Measurements from ENCODE around the gene LONRF3. TPM values are rescaled to one million over a fixed set of nuclear protein-coding genes. Genes with fewer than 3 reads are reported as not detected.

LONRF3 gene
- total RNA-seq (1.2 and 1.7 TPM in 2 replicates), polyA plus RNA-seq (0.07 and 0.13 TPM in 2 replicates), polyA minus RNA-seq (2.1 and 2.4 TPM in 2 replicates)
- 0.30 TPM for total RNA-seq (2013)

DNA sequence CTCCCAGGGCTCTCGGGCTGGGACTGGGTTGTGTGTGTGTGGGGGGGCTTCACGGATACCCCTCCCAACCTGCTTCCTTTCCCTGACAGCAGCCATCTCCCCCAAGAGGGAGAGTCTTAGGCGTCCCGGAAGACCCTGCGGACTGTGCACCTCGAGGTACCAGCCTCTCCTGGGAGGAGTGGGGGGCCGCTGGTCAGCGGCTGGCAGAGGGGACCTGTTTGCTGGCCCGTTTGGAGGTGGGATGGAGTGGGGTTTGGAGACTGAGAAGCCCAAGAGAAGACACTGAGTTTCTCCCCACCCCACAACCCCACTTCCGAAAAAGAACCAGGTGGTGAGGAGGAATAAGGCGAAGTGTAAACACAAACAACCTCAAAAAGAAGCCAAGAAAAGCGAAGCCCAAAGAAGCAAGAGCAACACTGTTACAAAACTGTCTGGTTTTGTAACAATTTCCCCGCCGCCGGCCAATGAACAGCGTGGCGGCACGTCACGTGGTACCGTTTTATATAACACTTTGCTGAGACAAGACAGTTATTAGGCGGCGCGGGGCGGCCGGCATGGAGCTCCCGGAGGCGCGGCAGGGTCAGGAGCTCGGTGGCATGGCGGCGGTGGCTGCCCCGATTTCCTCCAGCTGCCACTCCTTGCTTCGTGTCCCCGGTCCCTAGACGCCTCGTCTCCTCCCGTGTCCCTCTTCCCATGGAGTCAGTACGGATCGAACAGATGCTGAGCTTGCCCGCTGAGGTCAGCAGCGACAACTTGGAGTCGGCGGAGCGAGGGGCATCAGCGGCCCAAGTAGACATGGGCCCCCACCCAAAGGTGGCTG, at the start of gene LONRF3:
TSS of gene LONRF3 (plus strand) at position 531 of the 820 bp plus-strand sequence. CDS start at position 694, 163 bp downstream.
- Histone ChIP-seq H3K4me3 (ENCODE audit: control extremely low read depth in 1 of 5, extremely low read depth in 1 of 5, insufficient read depth in 1 of 5, low read depth in 2 of 5, low read length in 4 of 5) (peak within 1 kb of the TSS; percentile 14 to 64 (median 51)), H3K27ac (ENCODE audit: low read length in 2 of 2) (no peak within 1 kb of the TSS), H3K4me2 (replicated peaks; ENCODE audit: low read depth, low read length, poor library complexity, severe bottlenecking) (peak within 1 kb of the TSS; percentile 93), H3K27me3 (replicated peaks in 1 of 4; ENCODE audit: control extremely low read depth in 1 of 4, control insufficient read depth in 3 of 4, insufficient read depth in 4 of 4, low read length in 3 of 4) (peaks cover 0 to 52% (median 15%) of the 10 kb centered on the region in 4 experiments), H3K4me1 (ENCODE audit: control insufficient read depth in 2 of 2, insufficient read depth in 2 of 2, low read length in 2 of 2) (peaks cover 19 to 31% of the 10 kb centered on the region in 2 donors), H4K20me1 (ENCODE audit: control insufficient read depth, insufficient read depth, low read length, poor library complexity, severe bottlenecking) (no peaks in the 10 kb centered on the region), H3K9me3 (ENCODE audit: control extremely low read depth in 1 of 3, control insufficient read depth in 2 of 3, insufficient read depth in 1 of 3, low read length in 2 of 3) (peaks cover 0 to 3% (median 0%) of the 10 kb centered on the region in 3 donors), H2AFZ (ENCODE audit: insufficient read depth, low read depth, low read length, poor library complexity, severe bottlenecking) (peak within 1 kb of the TSS; percentile 73), H3K9ac (ENCODE audit: low read length) (peak within 1 kb of the TSS; percentile 72), H3K36me3 (replicated peaks in 1 of 2; ENCODE audit: control extremely low read depth in 1 of 2, control insufficient read depth in 1 of 2, extremely low read depth in 1 of 2, insufficient read depth in 2 of 2, low read length in 1 of 2) (no peaks in the 10 kb centered on the region), H3K79me2 (ENCODE audit: control insufficient read depth, insufficient read depth, low read length) (no peaks in the 10 kb centered on the region)
- no peaks in the 10 kb centered on the region for H3K9me3 Mint-ChIP-seq (ENCODE audit: insufficient read depth)
- ChIA-PET POLR2A (no interaction called here), CTCF (interaction anchor here (1.0 to 2.5 kb wide), 5 partner anchors 31 to 131 kb away, joined by 3 to 7 read pairs (median 5); no protein-coding TSS in a partner anchor)
- H3K27me3 Mint-ChIP-seq: peaks cover 18% of the 10 kb centered on the region
- TF ChIP-seq, protein P1, sequence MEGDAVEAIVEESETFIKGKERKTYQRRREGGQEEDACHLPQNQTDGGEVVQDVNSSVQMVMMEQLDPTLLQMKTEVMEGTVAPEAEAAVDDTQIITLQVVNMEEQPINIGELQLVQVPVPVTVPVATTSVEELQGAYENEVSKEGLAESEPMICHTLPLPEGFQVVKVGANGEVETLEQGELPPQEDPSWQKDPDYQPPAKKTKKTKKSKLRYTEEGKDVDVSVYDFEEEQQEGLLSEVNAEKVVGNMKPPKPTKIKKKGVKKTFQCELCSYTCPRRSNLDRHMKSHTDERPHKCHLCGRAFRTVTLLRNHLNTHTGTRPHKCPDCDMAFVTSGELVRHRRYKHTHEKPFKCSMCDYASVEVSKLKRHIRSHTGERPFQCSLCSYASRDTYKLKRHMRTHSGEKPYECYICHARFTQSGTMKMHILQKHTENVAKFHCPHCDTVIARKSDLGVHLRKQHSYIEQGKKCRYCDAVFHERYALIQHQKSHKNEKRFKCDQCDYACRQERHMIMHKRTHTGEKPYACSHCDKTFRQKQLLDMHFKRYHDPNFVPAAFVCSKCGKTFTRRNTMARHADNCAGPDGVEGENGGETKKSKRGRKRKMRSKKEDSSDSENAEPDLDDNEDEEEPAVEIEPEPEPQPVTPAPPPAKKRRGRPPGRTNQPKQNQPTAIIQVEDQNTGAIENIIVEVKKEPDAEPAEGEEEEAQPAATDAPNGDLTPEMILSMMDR (IDR thresholded peaks at IDR 0.05): no peak
- no peak for TF ChIP-seq EZH2 (IDR thresholded peaks at IDR 0.05; ENCODE audit: borderline replicate concordance, insufficient read depth, low read depth, low read length, poor library complexity, severe bottlenecking)
- DNase-seq: peak; percentile 72
- H3K27ac Mint-ChIP-seq: peak within 1 kb of the TSS; percentile 85
- intact Hi-C loops (cut with micrococcal nuclease): loop anchor here (2.0 kb wide), 1 partner anchor 31 kb away; no protein-coding TSS in a partner anchor
- H3K4me3 Mint-ChIP-seq: peak within 1 kb of the TSS; percentile 94
- WGBS (ENCODE audit: insufficient coverage): under 1% methylated on average over 27 of the region's 45 CpGs
- ATAC-seq (ENCODE audit: low read depth): peak; percentile 36
- peaks cover 21% of the 10 kb centered on the region for H3K4me1 Mint-ChIP-seq

DNA sequence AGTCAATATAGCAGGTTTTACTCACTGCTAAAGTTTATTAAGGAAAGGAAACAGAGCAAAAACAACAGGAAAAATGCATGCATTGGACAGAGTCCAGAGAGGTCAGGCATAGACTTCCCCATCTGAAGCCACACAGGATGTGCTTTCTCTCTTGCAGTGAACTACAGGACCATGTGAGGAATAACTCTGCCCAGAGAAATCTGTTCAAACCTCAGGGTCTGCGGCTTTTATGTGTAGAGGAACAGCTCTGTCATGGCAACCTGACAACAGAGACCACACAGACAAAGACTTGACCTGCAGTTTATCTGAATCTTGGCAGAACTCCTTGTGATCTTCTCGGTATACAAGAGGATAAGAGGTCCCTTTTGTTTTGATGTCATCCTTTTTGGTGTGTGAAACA, 46.3 kb upstream of the LONRF3 start:
- ATAC-seq (ENCODE audit: low read depth): no peak
- POLR2A ChIA-PET: no interaction called here
- CTCF ChIA-PET: interaction anchor here (1.0 kb wide), 1 partner anchor 338 kb away, joined by 3 read pairs; no protein-coding TSS in a partner anchor

More for the DNA sequence above, 46.3 kb upstream of the LONRF3 start:
- Mint-ChIP-seq H3K9me3 (ENCODE audit: insufficient read depth) (no peaks in the 10 kb centered on the region), H3K27me3 (no peaks in the 10 kb centered on the region), H3K4me3 (no peak overlapping the region), H3K27ac (no peak overlapping the region), H3K4me1 (no peaks in the 10 kb centered on the region)
- no CpG with 5 or more reads among the region's 2 CpGs for WGBS (ENCODE audit: insufficient coverage)
- no peak overlapping the region for H3K4me3 ChIP-seq (ENCODE audit: control extremely low read depth in 1 of 5, extremely low read depth in 1 of 5, insufficient read depth in 1 of 5, low read depth in 2 of 5, low read length in 4 of 5)
- peaks cover 0 to 4% (median 0%) of the 10 kb centered on the region in 4 experiments for H3K27me3 ChIP-seq (replicated peaks in 1 of 4; ENCODE audit: control extremely low read depth in 1 of 4, control insufficient read depth in 3 of 4, insufficient read depth in 4 of 4, low read length in 3 of 4)
- no peaks in the 10 kb centered on the region for H3K9me3 ChIP-seq (ENCODE audit: control extremely low read depth in 1 of 3, control insufficient read depth in 2 of 3, insufficient read depth in 1 of 3, low read length in 2 of 3)
- no peak for TF ChIP-seq EZH2 (IDR thresholded peaks at IDR 0.05; ENCODE audit: borderline replicate concordance, insufficient read depth, low read depth, low read length, poor library complexity, severe bottlenecking)
- TF ChIP-seq, protein P1 (IDR thresholded peaks at IDR 0.05): no peak
- no peak for DNase-seq
- H4K20me1 ChIP-seq (ENCODE audit: control insufficient read depth, insufficient read depth, low read length, poor library complexity, severe bottlenecking): no peaks in the 10 kb centered on the region
- H3K27ac ChIP-seq (ENCODE audit: low read length in 2 of 2): no peak overlapping the region
- H3K4me1 ChIP-seq (ENCODE audit: control insufficient read depth in 2 of 2, insufficient read depth in 2 of 2, low read length in 2 of 2): no peaks in the 10 kb centered on the region
- no peaks in the 10 kb centered on the region for H3K36me3 ChIP-seq (replicated peaks in 1 of 2; ENCODE audit: control extremely low read depth in 1 of 2, control insufficient read depth in 1 of 2, extremely low read depth in 1 of 2, insufficient read depth in 2 of 2, low read length in 1 of 2)
- no peaks in the 10 kb centered on the region for H3K79me2 ChIP-seq (ENCODE audit: control insufficient read depth, insufficient read depth, low read length)
- H3K4me2 ChIP-seq (replicated peaks; ENCODE audit: low read depth, low read length, poor library complexity, severe bottlenecking): no peak overlapping the region
- H3K9ac ChIP-seq (ENCODE audit: low read length): no peak overlapping the region
- H2AFZ ChIP-seq (ENCODE audit: insufficient read depth, low read depth, low read length, poor library complexity, severe bottlenecking): no peak overlapping the region
- intact Hi-C loops (cut with micrococcal nuclease): no loop called here
